Endothelial cell of umbilical vein (primary cell): ENCODE results near the gene PNLDC1. TPM values are rescaled to one million over a fixed set of nuclear protein-coding genes. Genes with fewer than 3 reads are reported as not detected.

ENCODE experiments used
- BruUV-seq: library from RNA; stranded (reverse); fragments of 400-500 nt; replicated peaks from 2 replicates; lab custom pipeline; 2021; lab: Mats Ljungman, UMichigan
- CTCF ChIA-PET: fragments of 300-600, 350-600 bp; sonication (Branson Sonifier 250); formaldehyde crosslinking; loops from one replicate; lab custom pipeline; 2021; ENCODE audit warnings: antibody characterized with exemption, inconsistent platforms; lab: Charles Lee
- POLR2A ChIA-PET: fragments of 300-600, 350-600 bp; sonication (Branson Sonifier 250); formaldehyde crosslinking; loops from one replicate; lab custom pipeline; 2021; ENCODE audit warnings: antibody characterized with exemption, inconsistent platforms; lab: Charles Lee
- DNase-seq: peaks from one replicate; pipeline ENCODE4 v3.0.0-alpha.2; 2011; ENCODE audit warnings: low read depth, low spot score
- FAIRE-seq: peaks from 2 replicates; lab custom pipeline; 2011; peaks lifted over from hg19 to GRCh38; lab: Jason Lieb, UNC
- H2AFZ ChIP-seq: 2 replicates; pipeline ENCODE4 v1.6.0; 2012; ENCODE audit warnings: low read depth, low read length, control low read depth, inconsistent platforms
- H3K27ac ChIP-seq: 2 replicates; pipeline ENCODE4 v1.5.1; 2011; ENCODE audit warnings: low read depth, mild to moderate bottlenecking, control low read depth, low read length, moderate library complexity; ENCODE audit not compliant: insufficient read depth
- H3K27me3 ChIP-seq, 2 experiments: 2 replicates each; pipeline versions ENCODE4 v1.6.0 to v1.6.1; 2011; ENCODE audit warnings: low read length in 2 of 2, mixed read lengths in 1 of 2; ENCODE audit not compliant: control insufficient read depth in 2 of 2, insufficient read depth in 2 of 2
- H3K36me3 ChIP-seq, 2 experiments: 2 replicates in 1 of 2; 3 replicates in 1 of 2; pipeline ENCODE4 v1.5.1; 2011; ENCODE audit warnings: low read length in 2 of 2, mild to moderate bottlenecking in 1 of 2, moderate library complexity in 1 of 2; ENCODE audit not compliant: control insufficient read depth in 2 of 2, insufficient read depth in 2 of 2; ENCODE audit errors: extremely low read depth in 1 of 2
- H3K4me1 ChIP-seq: 3 replicates; pipeline ENCODE4 v1.5.1; 2011; ENCODE audit warnings: mild to moderate bottlenecking, low read length; ENCODE audit not compliant: control insufficient read depth, insufficient read depth; ENCODE audit errors: extremely low read depth
- H3K4me2 ChIP-seq: 2 replicates; pipeline ENCODE4 v1.6.1; 2011; ENCODE audit warnings: low read length, control low read depth, mixed read lengths; ENCODE audit not compliant: insufficient read depth
- H3K4me3 ChIP-seq, 3 experiments: fragments of 200-600 bp in 1 of 3; sonication (generic), shearing (Covaris generic) in 1 of 3; replicated peaks in 1 of 3; 2 replicates each; pipeline ENCODE4 v1.5.1; 2011 to 2016; ENCODE audit warnings: control low read depth in 3 of 3, low read length in 3 of 3, mild to moderate bottlenecking in 2 of 3, inconsistent platforms in 1 of 3, low read depth in 1 of 3, moderate library complexity in 1 of 3; ENCODE audit not compliant: insufficient read depth in 1 of 3
- H3K79me2 ChIP-seq: 2 replicates; pipeline ENCODE4 v1.6.0; 2012; ENCODE audit warnings: low read length, inconsistent platforms; ENCODE audit not compliant: control insufficient read depth, insufficient read depth
- H3K9ac ChIP-seq: replicated peaks from 2 replicates; pipeline ENCODE3; 2011; ENCODE audit warnings: low read length, control low read depth; ENCODE audit not compliant: insufficient read depth; ENCODE audit errors: extremely low read depth
- H3K9me1 ChIP-seq: replicated peaks from 3 replicates; pipeline ENCODE4 v1.6.0; 2011; ENCODE audit warnings: mild to moderate bottlenecking, low read length; ENCODE audit not compliant: control insufficient read depth, insufficient read depth; ENCODE audit errors: extremely low read depth
- H3K9me3 ChIP-seq: replicated peaks from 2 replicates; pipeline ENCODE4 v1.5.1; 2012; ENCODE audit warnings: low read length, inconsistent platforms; ENCODE audit not compliant: control insufficient read depth, insufficient read depth
- H4K20me1 ChIP-seq: replicated peaks from 2 replicates; pipeline ENCODE3; 2011; ENCODE audit warnings: mild to moderate bottlenecking, low read length; ENCODE audit not compliant: control insufficient read depth, insufficient read depth; ENCODE audit errors: extremely low read depth
- CTCF ChIP-seq, 2 donors: IDR thresholded peaks; 1 replicate in 1 of 2; 2 replicates in 1 of 2; pipeline ENCODE4 v1.5.1; 2011; ENCODE audit warnings: low read length in 2 of 2, mild to moderate bottlenecking in 2 of 2, moderate library complexity in 2 of 2, control low read depth in 1 of 2, inconsistent platforms in 1 of 2, low read depth in 1 of 2; ENCODE audit not compliant: insufficient read depth in 1 of 2; ENCODE audit errors: extremely low read depth in 1 of 2
- EZH2 ChIP-seq: IDR thresholded peaks from 2 replicates; pipeline ENCODE4 v1.6.1; 2012; ENCODE audit warnings: borderline replicate concordance, low read depth, mild to moderate bottlenecking, moderate library complexity, low read length, inconsistent platforms; ENCODE audit not compliant: severe bottlenecking
- FOS ChIP-seq: IDR thresholded peaks from 2 replicates; pipeline ENCODE4 v1.6.1; 2011; ENCODE audit warnings: mild to moderate bottlenecking, low read length, moderate library complexity, borderline replicate concordance; ENCODE audit not compliant: insufficient read depth
- GATA2 ChIP-seq: IDR thresholded peaks from 2 replicates; pipeline ENCODE4 v1.7.0; 2011; ENCODE audit warnings: low read depth, mild to moderate bottlenecking, moderate library complexity, mixed read lengths, low read length; ENCODE audit not compliant: insufficient read length, insufficient read depth
- JUN ChIP-seq: IDR thresholded peaks from 2 replicates; pipeline ENCODE4 v1.6.1; 2011; ENCODE audit warnings: borderline replicate concordance, low read depth; ENCODE audit not compliant: insufficient read length, insufficient read depth
- MYC ChIP-seq: IDR thresholded peaks from one replicate; pipeline ENCODE4 v1.6.1; 2011; ENCODE audit warnings: mild to moderate bottlenecking, low read depth, low read length
- POLR2A ChIP-seq: IDR thresholded peaks from 2 replicates; pipeline ENCODE4 v1.6.1; 2012; ENCODE audit warnings: low read depth, mild to moderate bottlenecking, control low read depth, low read length
- POLR2AphosphoS5 ChIP-seq: IDR thresholded peaks from 2 replicates; pipeline ENCODE4 v1.6.1; 2012; ENCODE audit warnings: low read depth, mild to moderate bottlenecking, control low read depth, low read length, moderate library complexity; ENCODE audit not compliant: insufficient read depth
- dilution Hi-C: fragments of 300-500 bp; cut with MboI; formaldehyde crosslinking; loops from one replicate; pipeline ENCODE4 v1.15.0; 2019; ENCODE audit warnings: low sequenced_read_pairs; ENCODE audit not compliant: extremely low pct_ligation_motif_present
- intact Hi-C: fragments of 100-400 bp; cut with micrococcal nuclease; formaldehyde crosslinking; loops from one replicate; pipeline ENCODE4 v1.10.0; 2022
- polyA plus RNA-seq, 4 experiments: library from polyadenylated mRNA; depleted of rRNA in 3 of 4; stranded (reverse) in 3 of 4; unstranded in 1 of 4; fragments of >200 nt; gene quantifications; 2 replicates each; pipeline versions ENCODE4 v1.2.1 to v1.2.3, GENCODE V29; 2011 to 2012; ENCODE audit warnings: missing spikeins in 1 of 4
- total RNA-seq: library from RNA; stranded (reverse); gene quantifications from 2 replicates; pipeline ENCODE4 v1.2.3, GENCODE V29; 2021
- TF ChIP-seq, protein P1 (sequence below): IDR thresholded peaks from 2 replicates; pipeline ENCODE4 v1.6.1; 2011; ENCODE audit not compliant: insufficient read depth, insufficient read length

Gene PNLDC1
- total and polyA plus RNA-seq, 2 donors (not counting 3 experiments of a cell fraction or from before 2014, with no cell fraction given): not detected

GRCh38 chr6:159805440-159806020, 5.5 kb downstream of the PNLDC1 start:
- FAIRE-seq (no peak), DNase-seq (no peak)
- dilution Hi-C loops: no loop called here
- Histone ChIP-seq H3K4me2 (no peak overlapping the region), H3K27ac (no peak overlapping the region), H3K9me1 (no peaks in the 10 kb centered on the region), H4K20me1 (no peaks in the 10 kb centered on the region), H3K9me3 (no peaks in the 10 kb centered on the region), H3K9ac (no peak overlapping the region), H3K4me1 (no peaks in the 10 kb centered on the region), H3K4me3 (no peak overlapping the region), H3K27me3 (no peaks in the 10 kb centered on the region), H3K36me3 (no peaks in the 10 kb centered on the region), H2AFZ (no peak overlapping the region), H3K79me2 (no peaks in the 10 kb centered on the region)
- TF ChIP-seq FOS (no peak), GATA2 (no peak), JUN (no peak), CTCF (IDR thresholded peaks at IDR 0.05; ENCODE audit: extremely low read depth in 1 of 2, insufficient read depth in 1 of 2, low read depth in 1 of 2, low read length in 2 of 2) (no peak), MYC (no peak), POLR2AphosphoS5 (no peak), POLR2A (no peak), EZH2 (no peak)
- TF ChIP-seq, protein P1, sequence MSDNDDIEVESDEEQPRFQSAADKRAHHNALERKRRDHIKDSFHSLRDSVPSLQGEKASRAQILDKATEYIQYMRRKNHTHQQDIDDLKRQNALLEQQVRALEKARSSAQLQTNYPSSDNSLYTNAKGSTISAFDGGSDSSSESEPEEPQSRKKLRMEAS: no peak
- no TSS peak for BruUV-seq
- ChIA-PET CTCF (interaction anchor here (1.7 kb wide), 1 partner anchor 45 kb away, joined by 3 read pairs; no protein-coding TSS in a partner anchor), POLR2A (no interaction called here)
- intact Hi-C loops: no loop called here
